Suppressor macrophage treated with lipopolysaccharide for 1 hour (primary cell): ENCODE measurements around the gene CCR1.
A peak's percentile ranks its signal among the peaks of the same experiment; 100 is the strongest.
"Not testable (repeated sequence)": the region's sequence is repeated elsewhere in the genome, so short reads cannot be mapped to it uniquely, and the experiment has no call there.

ENCODE experiments used
- DNase-seq, 3 donors: peaks; one replicate each; pipeline ENCODE4 v3.0.0-alpha.2; 2020 to 2022

The CCR1 gene

DNA sequence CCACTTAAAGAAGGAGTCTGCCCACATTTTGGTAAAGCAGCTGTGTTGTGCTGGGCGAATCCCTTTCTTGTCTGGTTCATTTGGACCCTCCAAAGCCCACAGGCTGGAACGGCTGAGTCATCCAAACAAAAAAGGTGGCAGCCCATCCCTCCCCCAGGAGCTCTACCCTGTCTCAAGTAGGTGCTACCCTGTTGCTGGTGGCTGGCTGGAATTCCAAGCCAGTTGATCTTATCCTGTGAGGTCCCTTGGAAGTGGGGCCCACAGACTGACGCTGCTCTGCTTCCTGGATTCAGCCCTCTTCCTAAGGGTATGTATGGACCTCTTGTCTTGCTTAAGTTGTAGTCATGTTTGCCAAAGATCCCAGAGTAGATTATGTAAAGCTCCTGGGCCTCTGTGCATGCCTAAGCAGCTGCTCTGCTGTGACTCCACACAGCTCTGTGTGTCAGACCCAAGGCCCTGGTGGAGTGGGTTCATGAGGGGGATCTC lies 44.5 kb downstream of the CCR1 start:
- peak in 1 of 3 donors; percentile 28 for DNase-seq

DNA sequence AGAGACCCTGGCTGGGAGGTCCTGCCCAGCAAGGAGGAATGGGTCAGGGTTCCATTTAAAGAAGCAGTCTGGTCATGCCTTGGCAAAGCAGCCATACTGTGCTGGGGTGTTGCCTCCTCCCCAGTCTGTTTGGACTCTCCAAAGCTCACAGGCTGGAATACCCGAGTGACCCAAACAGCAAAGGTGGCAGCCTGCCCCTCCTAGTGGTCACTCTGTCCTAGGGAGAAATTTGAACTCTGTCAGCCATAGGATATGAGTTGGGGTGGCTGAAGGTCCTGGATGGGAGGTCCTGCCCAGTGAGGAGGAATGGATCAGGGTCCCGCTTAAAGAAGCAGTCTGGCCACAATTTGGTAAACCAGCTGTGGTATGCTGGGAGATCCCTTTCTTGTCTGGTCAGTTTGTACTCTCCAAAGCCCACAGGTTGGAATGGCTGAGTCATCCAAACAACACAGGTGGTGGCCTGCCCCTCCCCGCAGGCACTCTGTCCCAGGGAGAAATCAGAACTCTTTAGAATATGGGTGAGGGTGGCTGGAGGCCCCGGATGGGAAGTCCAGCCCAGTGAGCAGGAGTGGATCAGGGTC lies 45.0 kb downstream of the CCR1 start:
- DNase-seq, result peak in 2 of 3 donors; percentile 23 to 30

GRCh38 chr3:46157685-46158084 lies 50.4 kb downstream of the CCR1 start:
- DNase-seq, result not testable (repeated sequence)

DNA sequence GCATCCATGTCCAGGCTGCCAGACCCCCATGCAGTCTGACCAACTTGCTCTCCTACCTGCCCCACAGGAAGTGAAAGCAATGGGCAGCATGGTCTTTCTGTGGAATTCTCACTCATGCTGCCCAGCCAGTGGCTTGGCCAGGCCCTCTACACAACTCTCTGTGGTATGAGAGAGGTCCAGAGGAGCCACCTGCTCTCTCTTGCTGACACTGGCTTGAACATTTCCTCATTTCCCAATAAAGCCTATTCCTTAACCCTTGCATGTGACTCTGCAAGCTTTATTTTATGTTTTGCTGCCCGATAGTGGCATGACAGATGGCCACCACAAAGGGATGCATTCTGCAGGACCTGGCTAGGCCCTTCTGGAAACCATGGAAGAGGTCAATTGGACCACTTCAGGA lies 53.8 kb downstream of the CCR1 start:
- DNase-seq, result no peak
